GM18505 (cell line): ENCODE measurements around the gene GUK1.

ENCODE experiments used
- ATAC-seq: cut with Tn5 transposase; IDR thresholded peaks from one replicate; pipeline ENCODE4 v1.9.1; 2021; ENCODE audit not compliant: unreplicated experiment
- POLR2A ChIP-seq: IDR thresholded peaks from 4 replicates; pipeline ENCODE4 v1.6.1; 2011; ENCODE audit warnings: borderline replicate concordance; ENCODE audit not compliant: insufficient read depth, insufficient read length; ENCODE audit errors: extremely low read depth

The GUK1 gene

GRCh38 chr1:228099331-228099732, 40.7 kb upstream of the GUK1 start:
- ATAC-seq: no peak
- no peak for TF ChIP-seq POLR2A

- no peak for ATAC-seq
- no peak for TF ChIP-seq POLR2A
These were observed 39.1 kb upstream of the GUK1 start for GRCh38 chr1:228100822-228101613.

GRCh38 chr1:228101614-228101993, 38.5 kb upstream of the GUK1 start:
- TF ChIP-seq POLR2A: no peak
- no peak for ATAC-seq

GRCh38 chr1:228101994-228102790, 37.9 kb upstream of the GUK1 start:
- no peak for TF ChIP-seq POLR2A
- ATAC-seq: peak; percentile 33

GRCh38 chr1:228102791-228103620, 37.1 kb upstream of the GUK1 start, which contains the start of gene C1orf35:
TSS of gene C1orf35 (minus strand) at chr1:228103325. CDS start at chr1:228103227, 98 bp downstream.
- peak; percentile 73 for ATAC-seq

GRCh38 chr1:228104526-228105269, 35.4 kb upstream of the GUK1 start:
- no peak for ATAC-seq
- no peak for TF ChIP-seq POLR2A

More at GRCh38 chr1:228102791-228103620, 37.1 kb upstream of the GUK1 start, which contains the start of gene C1orf35:
- TF ChIP-seq POLR2A: peak; percentile 49

GRCh38 chr1:228105270-228105995, 34.6 kb upstream of the GUK1 start:
- no peak for ATAC-seq
- TF ChIP-seq POLR2A: no peak

GRCh38 chr1:228105996-228106799, 33.9 kb upstream of the GUK1 start:
- no peak for ATAC-seq
- TF ChIP-seq POLR2A: no peak

GRCh38 chr1:228106800-228107054, 33.4 kb upstream of the GUK1 start:
- no peak for TF ChIP-seq POLR2A

GRCh38 chr1:228107636-228108035, 32.4 kb upstream of the GUK1 start:
- no peak for TF ChIP-seq POLR2A
- no peak for ATAC-seq

More at GRCh38 chr1:228106800-228107054, 33.4 kb upstream of the GUK1 start:
- ATAC-seq: no peak

GRCh38 chr1:228108055-228108690, 31.9 kb upstream of the GUK1 start:
- no peak for ATAC-seq
- TF ChIP-seq POLR2A: no peak

GRCh38 chr1:228108742-228109072, 31.4 kb upstream of the GUK1 start:
- ATAC-seq: no peak
- no peak for TF ChIP-seq POLR2A
